Measurements from ENCODE around the gene PARP1.

PARP1 gene

DNA sequence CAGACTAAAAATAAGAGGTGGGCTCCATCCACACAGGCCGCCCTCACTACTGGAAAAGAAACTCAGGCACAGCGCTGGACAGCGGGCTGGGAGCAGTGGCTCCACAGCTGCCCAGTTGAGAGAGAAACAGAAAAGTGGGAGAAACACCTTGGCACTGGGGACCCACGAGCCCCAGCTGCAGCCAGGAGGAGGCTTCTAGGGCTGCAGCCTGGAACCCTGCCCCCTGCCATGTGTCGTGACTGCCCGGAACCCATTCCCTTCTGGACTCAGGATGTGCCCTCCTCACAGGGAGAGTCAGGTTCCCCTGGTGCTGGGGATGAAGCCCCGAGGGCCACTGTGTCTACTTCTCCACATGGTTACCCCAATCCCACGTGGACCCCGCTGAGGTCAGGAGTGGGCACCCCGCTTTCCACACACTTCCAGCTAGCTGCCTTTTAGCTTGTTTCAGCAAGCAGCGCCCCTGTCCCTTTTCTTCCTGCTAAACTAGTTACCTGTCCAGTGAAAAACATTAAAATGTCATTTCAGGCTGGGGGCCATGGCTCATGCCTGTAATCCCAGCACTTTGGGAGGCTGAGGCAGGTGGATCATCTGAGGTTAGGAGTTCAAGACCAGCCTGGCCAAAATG, 35.9 kb downstream of the PARP1 start:
- Mint-ChIP-seq H3K9me3 (no peaks in the 10 kb centered on the region), H3K27ac (no peak overlapping the region), H3K36me3 (ENCODE audit: insufficient read depth) (peaks cover 81% of the 10 kb centered on the region), H3K4me1 (ENCODE audit: low read depth in 2 of 2) (peaks cover 0 to 2% of the 10 kb centered on the region in 2 donors), H3K27me3 (no peaks in the 10 kb centered on the region), H3K4me3 (no peak overlapping the region)
- DNase-seq = no peak
- ATAC-seq (replicated peaks) = no peak

GRCh38 chr1:226371027-226371694, 36.7 kb downstream of the PARP1 start:
- DNase-seq (no peak), ATAC-seq (replicated peaks) (no peak)
- Mint-ChIP-seq H3K27ac (peak overlapping the region in 1 of 2 donors; percentile 90), H3K27me3 (no peaks in the 10 kb centered on the region), H3K4me1 (ENCODE audit: low read depth in 2 of 2) (peaks cover 0 to 2% of the 10 kb centered on the region in 2 donors), H3K36me3 (ENCODE audit: insufficient read depth) (peaks cover 75% of the 10 kb centered on the region), H3K4me3 (no peak overlapping the region), H3K9me3 (no peaks in the 10 kb centered on the region)

DNA sequence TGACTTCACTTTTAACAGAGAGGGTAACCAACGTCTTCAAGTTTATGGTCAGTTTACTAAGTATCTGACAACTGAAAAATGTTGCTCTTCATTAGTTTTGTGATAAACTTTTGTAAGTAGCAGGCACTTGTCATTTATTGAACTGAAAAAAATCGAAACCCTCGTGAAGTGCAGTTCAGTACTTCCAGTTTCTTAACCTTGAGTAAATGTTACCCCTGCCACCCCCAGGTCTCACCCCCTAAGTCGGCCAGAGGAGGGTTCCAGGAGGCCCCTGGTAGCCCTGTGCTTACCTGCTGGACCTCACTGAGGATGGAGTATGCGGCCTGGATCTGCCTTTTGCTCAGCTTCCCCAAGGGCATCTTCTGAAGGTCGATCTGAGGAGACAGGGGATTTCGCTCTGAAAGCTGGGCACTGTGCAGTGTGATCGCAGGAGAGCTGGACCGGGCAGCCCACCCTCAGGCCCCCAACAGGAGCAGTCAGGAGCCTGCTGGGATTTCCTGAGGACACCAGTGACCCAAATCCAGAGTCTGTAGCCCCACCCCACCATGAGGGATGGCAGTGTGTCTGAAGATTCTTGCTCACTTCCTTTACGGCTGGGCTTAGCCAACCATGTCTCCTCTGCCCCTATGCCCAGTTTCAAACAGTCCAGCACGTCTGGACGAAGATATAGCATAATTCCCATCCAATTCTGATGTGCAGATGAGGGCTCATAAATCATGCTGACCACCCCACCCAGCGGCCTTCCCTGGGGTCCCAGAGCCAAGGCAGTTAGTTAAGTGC, 37.6 kb downstream of the PARP1 start:
- ATAC-seq (replicated peaks) (no peak), DNase-seq (no peak)
- Mint-ChIP-seq H3K27me3 (no peaks in the 10 kb centered on the region), H3K4me3 (no peak overlapping the region), H3K27ac (peak overlapping the region in 1 of 2 donors; percentile 90), H3K9me3 (no peaks in the 10 kb centered on the region), H3K4me1 (ENCODE audit: low read depth in 2 of 2) (peaks cover 0 to 2% of the 10 kb centered on the region in 2 donors), H3K36me3 (ENCODE audit: insufficient read depth) (peaks cover 75% of the 10 kb centered on the region)

DNA sequence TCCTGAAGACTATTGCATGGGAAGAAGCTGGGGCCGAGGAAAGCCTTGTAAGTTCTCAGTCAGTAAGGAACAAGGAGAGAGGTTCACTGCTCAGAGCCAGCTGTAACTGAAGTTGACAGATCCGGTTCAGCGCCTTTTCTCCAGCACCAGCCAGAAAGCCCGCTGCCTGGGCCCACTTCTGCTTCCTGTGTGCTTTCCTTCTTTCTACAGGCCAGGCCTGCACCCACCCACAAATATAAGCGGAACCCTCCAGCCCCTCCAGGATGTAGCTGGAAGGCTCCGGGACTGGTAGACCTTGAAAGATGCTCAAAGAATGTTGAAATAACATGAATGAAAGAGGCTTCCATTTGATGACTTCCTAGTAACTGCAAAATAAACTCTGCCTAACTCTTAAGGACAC, 38.8 kb downstream of the PARP1 start:
- no peak overlapping the region for H3K4me3 Mint-ChIP-seq
- no peaks in the 10 kb centered on the region for H3K27me3 Mint-ChIP-seq
- H3K9me3 Mint-ChIP-seq = no peaks in the 10 kb centered on the region
- DNase-seq (no peak), ATAC-seq (replicated peaks) (no peak)
- H3K27ac Mint-ChIP-seq = peak overlapping the region in 1 of 2 donors; percentile 17
- peaks cover 83% of the 10 kb centered on the region for H3K36me3 Mint-ChIP-seq (ENCODE audit: insufficient read depth)
- peaks cover 0 to 2% of the 10 kb centered on the region in 2 donors for H3K4me1 Mint-ChIP-seq (ENCODE audit: low read depth in 2 of 2)

DNA sequence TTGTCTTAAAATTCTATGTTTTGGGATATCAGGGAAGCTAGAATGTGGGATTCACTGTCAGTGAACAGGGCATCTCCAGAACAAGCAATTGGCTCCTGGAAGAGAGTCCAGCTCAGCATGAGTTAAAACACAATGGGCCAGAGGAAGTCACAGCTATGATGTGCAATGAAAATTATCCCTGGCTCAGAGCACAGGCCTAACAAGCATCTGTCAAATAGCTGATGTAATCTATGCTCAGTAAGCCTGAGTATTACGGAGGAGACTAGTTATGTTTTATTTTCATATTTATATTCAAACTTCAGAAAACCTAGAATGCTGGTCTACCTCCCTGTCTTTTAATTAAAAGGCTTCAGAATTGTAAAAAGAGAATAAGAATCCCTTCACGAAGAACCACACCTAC, 41.6 kb downstream of the PARP1 start:
- peaks cover 80% of the 10 kb centered on the region for H3K36me3 Mint-ChIP-seq (ENCODE audit: insufficient read depth)
- H3K27ac Mint-ChIP-seq = no peak overlapping the region
- no peak for ATAC-seq (replicated peaks)
- DNase-seq = no peak
- no peaks in the 10 kb centered on the region for H3K27me3 Mint-ChIP-seq
- H3K4me1 Mint-ChIP-seq (ENCODE audit: low read depth in 2 of 2) = peaks cover 0 to 2% of the 10 kb centered on the region in 2 donors
- no peak overlapping the region for H3K4me3 Mint-ChIP-seq
- no peaks in the 10 kb centered on the region for H3K9me3 Mint-ChIP-seq

DNA sequence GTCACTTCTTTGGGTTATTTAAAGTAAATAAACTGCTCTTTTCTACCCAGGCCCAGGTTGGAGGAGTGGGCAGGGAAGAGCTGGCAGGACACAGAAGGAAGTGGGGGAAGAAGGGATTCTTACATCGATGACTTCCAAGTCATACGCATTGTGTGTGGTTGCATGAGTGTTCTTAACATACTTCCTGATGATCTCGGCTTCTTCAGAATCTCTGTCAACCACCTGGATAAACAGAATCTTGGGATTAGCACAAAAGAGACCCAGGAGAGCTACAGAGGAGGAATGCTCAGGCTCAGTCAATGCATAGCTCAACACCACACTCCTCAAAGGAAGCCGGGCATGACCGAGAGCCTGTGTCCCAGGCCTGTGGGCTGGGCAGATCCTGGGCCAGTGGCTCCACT, 42.1 kb downstream of the PARP1 start:
- H3K27ac Mint-ChIP-seq = no peak overlapping the region
- peaks cover 79% of the 10 kb centered on the region for H3K36me3 Mint-ChIP-seq (ENCODE audit: insufficient read depth)
- H3K27me3 Mint-ChIP-seq = no peaks in the 10 kb centered on the region
- DNase-seq (no peak), ATAC-seq (replicated peaks) (no peak)
- no peak overlapping the region for H3K4me3 Mint-ChIP-seq
- H3K9me3 Mint-ChIP-seq = no peaks in the 10 kb centered on the region
- H3K4me1 Mint-ChIP-seq (ENCODE audit: low read depth in 2 of 2) = peaks cover 0 to 2% of the 10 kb centered on the region in 2 donors

GRCh38 chr1:226364901-226365565, 42.9 kb downstream of the PARP1 start:
- H3K36me3 Mint-ChIP-seq (ENCODE audit: insufficient read depth) = peaks cover 78% of the 10 kb centered on the region
- ATAC-seq (replicated peaks) = no peak
- H3K27me3 Mint-ChIP-seq = no peaks in the 10 kb centered on the region
- H3K9me3 Mint-ChIP-seq = no peaks in the 10 kb centered on the region
- no peaks in the 10 kb centered on the region for H3K4me1 Mint-ChIP-seq (ENCODE audit: low read depth in 2 of 2)
- H3K4me3 Mint-ChIP-seq = no peak overlapping the region
- H3K27ac Mint-ChIP-seq = peak overlapping the region in 1 of 2 donors; percentile 62
- no peak for DNase-seq

- H3K27ac Mint-ChIP-seq = peak overlapping the region in 1 of 2 donors; percentile 62
- H3K4me1 Mint-ChIP-seq (ENCODE audit: low read depth in 2 of 2) = no peaks in the 10 kb centered on the region
- ATAC-seq (replicated peaks) (no peak), DNase-seq (no peak)
- peaks cover 78% of the 10 kb centered on the region for H3K36me3 Mint-ChIP-seq (ENCODE audit: insufficient read depth)
- H3K9me3 Mint-ChIP-seq = no peaks in the 10 kb centered on the region
- no peaks in the 10 kb centered on the region for H3K27me3 Mint-ChIP-seq
- no peak overlapping the region for H3K4me3 Mint-ChIP-seq
Measured at GRCh38 chr1:226364514-226364899, 43.4 kb downstream of the PARP1 start.

DNA sequence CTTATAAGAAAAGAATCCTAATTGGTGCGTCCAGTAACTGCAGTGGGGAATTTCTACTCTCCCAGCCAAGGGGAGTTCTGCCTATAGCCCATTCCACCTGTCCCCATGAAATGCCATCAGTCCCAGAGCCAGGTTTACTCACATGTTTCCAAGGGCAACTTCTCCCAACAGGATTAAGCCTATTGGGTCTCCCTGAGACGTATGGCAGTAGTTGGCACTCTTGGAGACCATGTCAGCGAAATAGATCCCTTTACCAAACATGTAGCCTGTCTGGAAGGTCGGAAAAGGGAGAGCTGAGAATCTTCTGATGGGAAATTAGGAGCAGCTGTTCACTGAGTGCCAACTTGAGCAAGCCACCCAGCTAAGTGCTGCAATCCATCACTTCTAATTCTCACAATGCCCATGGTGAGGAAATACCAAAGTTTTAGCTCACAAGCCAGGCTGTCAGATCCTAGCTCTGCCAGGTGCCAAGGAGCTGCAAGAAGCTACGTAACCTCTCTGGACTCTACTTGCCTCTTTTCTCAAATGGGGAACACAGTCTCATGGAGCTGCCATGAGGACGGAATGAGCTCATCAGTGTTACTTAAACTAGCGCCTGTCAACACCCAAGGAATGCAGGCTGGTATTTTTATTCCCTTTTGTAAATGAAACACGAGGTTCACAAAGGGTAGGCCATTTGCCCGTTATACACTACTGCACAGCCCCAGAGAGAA, 43.9 kb downstream of the PARP1 start:
- DNase-seq (no peak), ATAC-seq (replicated peaks) (no peak)
- Mint-ChIP-seq H3K27ac (peak overlapping the region in 1 of 2 donors; percentile 20), H3K9me3 (no peaks in the 10 kb centered on the region), H3K4me3 (no peak overlapping the region), H3K36me3 (ENCODE audit: insufficient read depth) (peaks cover 78% of the 10 kb centered on the region), H3K4me1 (ENCODE audit: low read depth in 2 of 2) (no peaks in the 10 kb centered on the region), H3K27me3 (no peaks in the 10 kb centered on the region)

DNA sequence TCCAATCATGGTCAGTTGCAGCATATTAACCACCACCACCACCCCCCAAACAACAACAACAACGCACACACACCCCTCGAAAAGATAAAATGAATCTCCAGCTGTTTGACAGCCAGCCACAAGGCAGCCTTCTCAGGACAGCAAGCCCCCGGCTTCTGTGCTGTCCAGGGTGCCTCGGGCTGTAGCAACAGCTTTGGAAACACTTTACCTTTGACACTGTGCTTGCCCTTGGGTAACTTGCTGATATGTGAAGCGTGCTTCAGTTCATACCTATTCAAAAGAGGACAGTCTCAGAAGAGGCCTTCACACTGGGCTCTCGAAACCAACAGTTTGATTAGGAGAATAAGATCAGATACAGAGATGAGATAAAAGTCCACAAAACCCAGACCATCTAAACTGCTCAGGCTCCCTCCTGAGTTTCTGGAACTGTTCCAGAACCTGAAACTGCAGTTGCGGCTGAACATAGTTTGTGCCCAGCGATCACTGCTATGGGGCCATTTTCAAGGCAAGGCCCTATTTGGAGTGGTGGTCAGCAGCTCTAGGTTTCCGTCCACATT, 44.9 kb downstream of the PARP1 start:
- Mint-ChIP-seq H3K4me3 (no peak overlapping the region), H3K27ac (no peak overlapping the region), H3K27me3 (no peaks in the 10 kb centered on the region), H3K4me1 (ENCODE audit: low read depth in 2 of 2) (no peaks in the 10 kb centered on the region), H3K9me3 (no peaks in the 10 kb centered on the region), H3K36me3 (ENCODE audit: insufficient read depth) (peaks cover 80% of the 10 kb centered on the region)
- DNase-seq = no peak
- no peak for ATAC-seq (replicated peaks)

GRCh38 chr1:226362361-226362760, 45.5 kb downstream of the PARP1 start:
- H3K9me3 Mint-ChIP-seq = no peaks in the 10 kb centered on the region
- ATAC-seq (replicated peaks) (no peak), DNase-seq (no peak)
- peaks cover 80% of the 10 kb centered on the region for H3K36me3 Mint-ChIP-seq (ENCODE audit: insufficient read depth)
- H3K4me3 Mint-ChIP-seq = no peak overlapping the region
- no peaks in the 10 kb centered on the region for H3K27me3 Mint-ChIP-seq
- no peak overlapping the region for H3K27ac Mint-ChIP-seq
- H3K4me1 Mint-ChIP-seq (ENCODE audit: low read depth in 2 of 2) = no peaks in the 10 kb centered on the region

GRCh38 chr1:226360106-226360746, 47.7 kb downstream of the PARP1 start:
- ATAC-seq (replicated peaks) = no peak

More at GRCh38 chr1:226360106-226360746, 47.7 kb downstream of the PARP1 start:
- H3K27me3 Mint-ChIP-seq = no peaks in the 10 kb centered on the region
- H3K9me3 Mint-ChIP-seq = no peaks in the 10 kb centered on the region
- no peak overlapping the region for H3K4me3 Mint-ChIP-seq
- DNase-seq = no peak
- peaks cover 72% of the 10 kb centered on the region for H3K36me3 Mint-ChIP-seq (ENCODE audit: insufficient read depth)
- H3K4me1 Mint-ChIP-seq (ENCODE audit: low read depth in 2 of 2) = no peaks in the 10 kb centered on the region
- no peak overlapping the region for H3K27ac Mint-ChIP-seq

Data from effector memory CD8-positive, alpha-beta T cell (primary cell).